MM.1S (cell line): ENCODE measurements around the gene POLRMT.

Experiments
- EZH2phosphoT487 ChIP-seq: fragments of 300-600 bp; sonication (generic); IDR thresholded peaks from 2 replicates; pipeline ENCODE4 v1.6.1; 2018; ENCODE audit warnings: antibody characterized with exemption, low read length
- TF ChIP-seq, protein P1 (sequence below): fragments of 300-600 bp; sonication (generic); IDR thresholded peaks from 2 replicates; pipeline ENCODE4 v1.5.1; 2016; ENCODE audit warnings: antibody characterized with exemption, low read length, mixed read lengths

DNA sequence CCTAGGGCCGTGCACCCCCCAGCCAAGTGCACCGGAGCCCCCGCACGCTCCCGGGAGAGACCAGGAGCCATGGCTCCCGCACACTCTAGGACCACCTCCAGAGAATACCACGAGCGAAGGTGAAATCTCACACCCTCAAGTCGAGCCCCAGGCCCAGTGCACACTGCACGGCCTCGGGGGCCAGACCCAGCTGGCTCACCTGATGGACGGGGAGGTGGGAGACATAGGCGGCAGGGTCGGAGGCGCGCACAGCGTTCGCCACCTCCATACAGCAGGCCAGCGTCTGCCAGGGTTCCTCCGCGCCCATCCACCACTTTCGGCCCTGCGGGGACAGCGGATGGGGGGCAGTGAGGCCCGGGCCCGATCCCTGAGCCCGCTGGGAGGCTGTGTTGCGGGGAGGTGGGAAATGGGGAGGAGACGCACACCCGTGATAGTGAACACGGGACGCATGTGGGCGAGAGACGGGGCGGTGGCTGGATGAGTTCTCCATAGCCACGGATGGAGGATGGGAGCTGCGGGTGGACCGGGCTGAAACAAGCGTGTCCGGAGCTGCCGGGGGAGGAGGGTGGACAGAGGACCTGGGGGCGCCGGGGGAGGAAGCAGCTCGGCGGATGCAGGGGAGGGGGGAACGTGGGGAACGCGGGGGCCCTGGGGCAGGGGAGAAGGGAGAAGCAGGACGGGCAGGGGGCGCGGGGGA is 13.0 kb downstream of the POLRMT start:
- TF ChIP-seq, protein P1, sequence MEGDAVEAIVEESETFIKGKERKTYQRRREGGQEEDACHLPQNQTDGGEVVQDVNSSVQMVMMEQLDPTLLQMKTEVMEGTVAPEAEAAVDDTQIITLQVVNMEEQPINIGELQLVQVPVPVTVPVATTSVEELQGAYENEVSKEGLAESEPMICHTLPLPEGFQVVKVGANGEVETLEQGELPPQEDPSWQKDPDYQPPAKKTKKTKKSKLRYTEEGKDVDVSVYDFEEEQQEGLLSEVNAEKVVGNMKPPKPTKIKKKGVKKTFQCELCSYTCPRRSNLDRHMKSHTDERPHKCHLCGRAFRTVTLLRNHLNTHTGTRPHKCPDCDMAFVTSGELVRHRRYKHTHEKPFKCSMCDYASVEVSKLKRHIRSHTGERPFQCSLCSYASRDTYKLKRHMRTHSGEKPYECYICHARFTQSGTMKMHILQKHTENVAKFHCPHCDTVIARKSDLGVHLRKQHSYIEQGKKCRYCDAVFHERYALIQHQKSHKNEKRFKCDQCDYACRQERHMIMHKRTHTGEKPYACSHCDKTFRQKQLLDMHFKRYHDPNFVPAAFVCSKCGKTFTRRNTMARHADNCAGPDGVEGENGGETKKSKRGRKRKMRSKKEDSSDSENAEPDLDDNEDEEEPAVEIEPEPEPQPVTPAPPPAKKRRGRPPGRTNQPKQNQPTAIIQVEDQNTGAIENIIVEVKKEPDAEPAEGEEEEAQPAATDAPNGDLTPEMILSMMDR: no peak
- TF ChIP-seq EZH2phosphoT487: no peak
